GM23338 (cell line): ENCODE measurements around the gene CEBPG. TPM values are rescaled to one million over a fixed set of nuclear protein-coding genes. Genes with fewer than 3 reads are reported as not detected.

Source experiments
- ATAC-seq: fragments of 200-7000 bp; cut with Tn5 transposase; 3 replicates; pipeline ENCODE4 v1.9.1; 2020
- DNase-seq: peaks from one replicate; pipeline ENCODE4 v3.0.0-alpha.2; 2015; ENCODE audit warnings: low spot score
- H2AFZ ChIP-seq: fragments of 200-600 bp; sonication (generic); 2 replicates; pipeline ENCODE4 v1.8.0; 2016; ENCODE audit warnings: antibody characterized with exemption, mild to moderate bottlenecking, moderate library complexity
- H3F3A ChIP-seq: fragments of 200-600 bp; sonication (generic); replicated peaks from 2 replicates; pipeline ENCODE4 v1.8.0; 2017; ENCODE audit warnings: antibody characterized with exemption, mixed run types, low read depth
- H3K27ac ChIP-seq: fragments of 200-600 bp; sonication (generic); 2 replicates; pipeline ENCODE4 v1.6.1; 2016; ENCODE audit warnings: low read depth
- H3K27me3 ChIP-seq: fragments of 200-600 bp; sonication (generic); 2 replicates; pipeline ENCODE4 v1.8.0; 2016; ENCODE audit warnings: mild to moderate bottlenecking, mixed run types, moderate library complexity; ENCODE audit not compliant: insufficient read depth
- H3K36me3 ChIP-seq: fragments of 200-600 bp; sonication (generic); 2 replicates; pipeline ENCODE4 v1.8.0; 2016; ENCODE audit warnings: mild to moderate bottlenecking; ENCODE audit not compliant: insufficient read depth
- H3K4me1 ChIP-seq: fragments of 200-600 bp; sonication (generic); 2 replicates; pipeline ENCODE4 v1.8.0; 2016; ENCODE audit warnings: mild to moderate bottlenecking, moderate library complexity; ENCODE audit not compliant: insufficient read depth
- H3K4me2 ChIP-seq: fragments of 200-600 bp; sonication (generic); 2 replicates; pipeline ENCODE4 v1.7.1; 2017; ENCODE audit warnings: mixed run types
- H3K4me3 ChIP-seq: fragments of 200-600 bp; sonication (generic); 2 replicates; pipeline ENCODE4 v1.6.1; 2016; ENCODE audit warnings: mixed run types
- H3K79me2 ChIP-seq: fragments of 200-600 bp; sonication (generic); replicated peaks from 2 replicates; pipeline ENCODE4 v1.8.0; 2017; ENCODE audit warnings: mild to moderate bottlenecking; ENCODE audit not compliant: insufficient read depth
- H3K9me2 ChIP-seq: fragments of 200-600 bp; sonication (generic); 2 replicates; pipeline ENCODE4 v1.8.0; 2017; ENCODE audit not compliant: insufficient read depth
- H4K20me1 ChIP-seq: fragments of 200-600 bp; sonication (generic); replicated peaks from 2 replicates; pipeline ENCODE4 v1.8.0; 2017; ENCODE audit warnings: mild to moderate bottlenecking; ENCODE audit not compliant: insufficient read depth
- H3K27ac Mint-ChIP-seq: 2 replicates; pipeline ENCODE4 v1.8.0; 2020; ENCODE audit warnings: inconsistent platforms, mild to moderate bottlenecking, moderate library complexity, mixed read lengths
- H3K27me3 Mint-ChIP-seq: 3 replicates; pipeline ENCODE4 v1.8.0; 2022; ENCODE audit warnings: low read depth, mild to moderate bottlenecking, moderate library complexity, mixed read lengths, inconsistent platforms; ENCODE audit not compliant: insufficient read depth, poor library complexity
- H3K36me3 Mint-ChIP-seq: 3 replicates; pipeline ENCODE4 v1.8.0; 2021; ENCODE audit warnings: low read depth, mild to moderate bottlenecking, inconsistent platforms, moderate library complexity, mixed read lengths
- H3K4me1 Mint-ChIP-seq: 3 replicates; pipeline ENCODE4 v1.8.0; 2020; ENCODE audit warnings: mild to moderate bottlenecking, inconsistent platforms, mixed read lengths
- H3K4me3 Mint-ChIP-seq: 3 replicates; pipeline ENCODE4 v1.8.0; 2021; ENCODE audit warnings: moderate library complexity, mild to moderate bottlenecking, inconsistent platforms, mixed read lengths
- H3K9me3 Mint-ChIP-seq: 3 replicates; pipeline ENCODE4 v1.8.0; 2020; ENCODE audit warnings: moderate library complexity, mild to moderate bottlenecking, inconsistent platforms, mixed read lengths
- CREB1 ChIP-seq: fragments of 250-450 bp; sonication (Bioruptor Pico); IDR thresholded peaks from 2 replicates; pipeline ENCODE4 v1.5.0; 2020; ENCODE audit warnings: low read depth, mild to moderate bottlenecking, moderate library complexity
- EZH2 ChIP-seq: fragments of 200-600 bp; sonication (generic); IDR thresholded peaks from one replicate; pipeline ENCODE4 v1.8.0; 2017; ENCODE audit warnings: antibody characterized with exemption, mild to moderate bottlenecking, low read depth; ENCODE audit not compliant: unreplicated experiment
- EZH2phosphoT487 ChIP-seq: fragments of 200-600 bp; sonication (generic); IDR thresholded peaks from one replicate; pipeline ENCODE4 v1.8.1; 2018; ENCODE audit warnings: antibody characterized with exemption; ENCODE audit not compliant: unreplicated experiment
- JUNB ChIP-seq: IDR thresholded peaks from one replicate; pipeline ENCODE4 v1.6.1; 2016; ENCODE audit warnings: antibody characterized with exemption; ENCODE audit not compliant: unreplicated experiment
- NANOG ChIP-seq: IDR thresholded peaks from 2 replicates; pipeline ENCODE4 v1.6.1; 2016; ENCODE audit warnings: antibody characterized with exemption, borderline replicate concordance
- STAT1 ChIP-seq: IDR thresholded peaks from one replicate; pipeline ENCODE4 v1.6.1; 2016; ENCODE audit warnings: antibody characterized with exemption; ENCODE audit not compliant: unreplicated experiment
- ZNF114 ChIP-seq: fragments of 250-450 bp; sonication (Bioruptor Pico); IDR thresholded peaks from 2 replicates; pipeline ENCODE4 v1.5.0; 2020; ENCODE audit warnings: mild to moderate bottlenecking, moderate library complexity
- ZNF331 ChIP-seq: fragments of 250-450 bp; sonication (Bioruptor Pico); IDR thresholded peaks from 2 replicates; pipeline ENCODE4 v1.5.0; 2020; ENCODE audit warnings: low read depth, mild to moderate bottlenecking, moderate library complexity
- polyA plus RNA-seq: library from polyadenylated mRNA; unstranded; fragments of >200 nt; fragmentation: Nextera tagmentation; extraction: Ambion mirVana; gene quantifications from 2 replicates; pipeline ENCODE4 v1.2.1, GENCODE V29; 2016
- total RNA-seq: library from RNA; depleted of rRNA; stranded (reverse); fragments of >200 nt; shearing (Covaris generic); gene quantifications from 2 replicates; pipeline ENCODE4 v1.2.3, GENCODE V29; 2014
- TF ChIP-seq, protein P1 (sequence below): IDR thresholded peaks from 2 replicates; pipeline ENCODE4 v1.6.1; 2016; ENCODE audit warnings: antibody characterized with exemption

Gene CEBPG
- total and polyA plus RNA-seq, 2 experiments from 2014 or later = 25.9 to 50.2 TPM

- ATAC-seq (no peak), DNase-seq (no peak)
- Mint-ChIP-seq H3K4me1 (peaks cover 7% of the 10 kb centered on the region), H3K27me3 (peaks cover 11% of the 10 kb centered on the region), H3K27ac (no peak overlapping the region), H3K36me3 (no peaks in the 10 kb centered on the region), H3K9me3 (no peaks in the 10 kb centered on the region), H3K4me3 (no peak overlapping the region)
- no peaks in the 10 kb centered on the region for H3K79me2 ChIP-seq
- TF ChIP-seq ZNF114 (CRISPR knock-in tag) (no peak), CREB1 (CRISPR knock-in tag) (no peak), JUNB (no peak)
- no peaks in the 10 kb centered on the region for H3F3A ChIP-seq
- no peaks in the 10 kb centered on the region for H3K27me3 ChIP-seq
- H2AFZ ChIP-seq = no peak overlapping the region
- H3K27ac ChIP-seq = no peak overlapping the region
- no peaks in the 10 kb centered on the region for H3K36me3 ChIP-seq
- H3K4me3 ChIP-seq = no peak overlapping the region
- no peaks in the 10 kb centered on the region for H3K9me2 ChIP-seq
- no peak overlapping the region for H3K4me2 ChIP-seq
- H4K20me1 ChIP-seq = no peaks in the 10 kb centered on the region; the same call in 1 of the 2 replicates
- H3K4me1 ChIP-seq = no peaks in the 10 kb centered on the region; the same call in 1 of the 2 replicates
Observed at GRCh38 chr19:33410915-33411401, 37.4 kb downstream of the CEBPG start.

DNA sequence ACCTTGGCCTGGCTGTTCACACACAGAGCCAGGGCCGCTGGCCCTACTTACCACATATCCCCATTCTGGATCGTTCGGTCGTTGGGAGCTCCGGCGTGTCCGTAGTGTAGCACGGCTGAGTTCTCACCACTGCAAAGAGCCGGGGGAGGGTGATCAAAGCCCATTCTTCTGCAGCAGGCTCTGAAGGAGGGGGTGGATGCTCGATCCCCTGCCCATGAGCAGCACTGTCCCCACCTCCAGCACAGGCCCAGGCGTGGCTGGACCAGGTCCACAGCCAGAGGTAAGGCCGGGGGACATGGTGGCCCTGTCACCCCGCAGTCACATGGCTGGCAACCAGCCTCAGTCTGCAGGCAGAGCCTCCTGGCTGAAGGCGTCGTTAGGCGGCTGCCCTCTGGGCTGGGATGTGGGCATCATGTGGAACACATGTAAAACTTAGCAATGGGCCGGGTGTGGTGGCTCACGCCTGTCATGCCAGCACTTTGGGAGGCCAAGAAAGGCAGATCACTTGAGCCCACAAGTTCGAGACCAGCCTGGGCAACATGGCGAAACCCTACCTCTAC, 38.2 kb downstream of the CEBPG start:
- Histone ChIP-seq H3K27ac (no peak overlapping the region), H3K36me3 (no peaks in the 10 kb centered on the region), H3F3A (no peaks in the 10 kb centered on the region), H4K20me1 (no peaks in the 10 kb centered on the region; the same call in 1 of the 2 replicates), H3K4me2 (no peak overlapping the region), H3K27me3 (no peaks in the 10 kb centered on the region), H3K9me2 (no peaks in the 10 kb centered on the region), H3K4me1 (no peaks in the 10 kb centered on the region; the same call in 1 of the 2 replicates), H3K4me3 (no peak overlapping the region), H2AFZ (no peak overlapping the region), H3K79me2 (no peaks in the 10 kb centered on the region)
- Mint-ChIP-seq H3K4me3 (no peak overlapping the region), H3K4me1 (peaks cover 6% of the 10 kb centered on the region), H3K27ac (no peak overlapping the region), H3K9me3 (no peaks in the 10 kb centered on the region), H3K36me3 (no peaks in the 10 kb centered on the region), H3K27me3 (peaks cover 15% of the 10 kb centered on the region)
- DNase-seq (no peak), ATAC-seq (no peak)
- TF ChIP-seq ZNF331 (CRISPR knock-in tag) (no peak), CREB1 (CRISPR knock-in tag) (no peak), STAT1 (no peak), EZH2 (no peak), NANOG (no peak)

GRCh38 chr19:33412601-33413425, 39.3 kb downstream of the CEBPG start:
- Histone ChIP-seq H3K27me3 (no peaks in the 10 kb centered on the region), H3F3A (no peaks in the 10 kb centered on the region), H3K4me3 (no peak overlapping the region), H3K4me2 (no peak overlapping the region), H2AFZ (no peak overlapping the region), H3K4me1 (no peaks in the 10 kb centered on the region; the same call in 1 of the 2 replicates), H3K27ac (no peak overlapping the region), H3K79me2 (no peaks in the 10 kb centered on the region), H3K36me3 (no peaks in the 10 kb centered on the region), H3K9me2 (no peaks in the 10 kb centered on the region), H4K20me1 (no peaks in the 10 kb centered on the region; the same call in 1 of the 2 replicates)
- H3K27ac Mint-ChIP-seq = no peak overlapping the region
- peaks cover 13% of the 10 kb centered on the region for H3K27me3 Mint-ChIP-seq
- H3K36me3 Mint-ChIP-seq = no peaks in the 10 kb centered on the region
- H3K9me3 Mint-ChIP-seq = no peaks in the 10 kb centered on the region
- peaks cover 7% of the 10 kb centered on the region for H3K4me1 Mint-ChIP-seq
- H3K4me3 Mint-ChIP-seq = no peak overlapping the region
- ATAC-seq (no peak), DNase-seq (no peak)
- TF ChIP-seq, protein P1, sequence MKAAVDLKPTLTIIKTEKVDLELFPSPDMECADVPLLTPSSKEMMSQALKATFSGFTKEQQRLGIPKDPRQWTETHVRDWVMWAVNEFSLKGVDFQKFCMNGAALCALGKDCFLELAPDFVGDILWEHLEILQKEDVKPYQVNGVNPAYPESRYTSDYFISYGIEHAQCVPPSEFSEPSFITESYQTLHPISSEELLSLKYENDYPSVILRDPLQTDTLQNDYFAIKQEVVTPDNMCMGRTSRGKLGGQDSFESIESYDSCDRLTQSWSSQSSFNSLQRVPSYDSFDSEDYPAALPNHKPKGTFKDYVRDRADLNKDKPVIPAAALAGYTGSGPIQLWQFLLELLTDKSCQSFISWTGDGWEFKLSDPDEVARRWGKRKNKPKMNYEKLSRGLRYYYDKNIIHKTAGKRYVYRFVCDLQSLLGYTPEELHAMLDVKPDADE = no peak
- TF ChIP-seq EZH2 (no peak), EZH2phosphoT487 (no peak)
